Endothelial cell of umbilical vein (primary cell): ENCODE data around the gene NTF3.

Experiments used
- CTCF ChIP-seq, 2 donors: IDR thresholded peaks; 1 replicate in 1 of 2; 2 replicates in 1 of 2; pipeline ENCODE4 v1.5.1; 2011; ENCODE audit warnings: low read length in 2 of 2, mild to moderate bottlenecking in 2 of 2, moderate library complexity in 2 of 2, control low read depth in 1 of 2, inconsistent platforms in 1 of 2, low read depth in 1 of 2; ENCODE audit not compliant: insufficient read depth in 1 of 2; ENCODE audit errors: extremely low read depth in 1 of 2
- EZH2 ChIP-seq: IDR thresholded peaks from 2 replicates; pipeline ENCODE4 v1.6.1; 2012; ENCODE audit warnings: borderline replicate concordance, low read depth, mild to moderate bottlenecking, moderate library complexity, low read length, inconsistent platforms; ENCODE audit not compliant: severe bottlenecking
- FOS ChIP-seq: IDR thresholded peaks from 2 replicates; pipeline ENCODE4 v1.6.1; 2011; ENCODE audit warnings: mild to moderate bottlenecking, low read length, moderate library complexity, borderline replicate concordance; ENCODE audit not compliant: insufficient read depth
- POLR2A ChIP-seq: IDR thresholded peaks from 2 replicates; pipeline ENCODE4 v1.6.1; 2012; ENCODE audit warnings: low read depth, mild to moderate bottlenecking, control low read depth, low read length
- POLR2AphosphoS5 ChIP-seq: IDR thresholded peaks from 2 replicates; pipeline ENCODE4 v1.6.1; 2012; ENCODE audit warnings: low read depth, mild to moderate bottlenecking, control low read depth, low read length, moderate library complexity; ENCODE audit not compliant: insufficient read depth

GRCh38 chr12:5499566-5500330 lies 67.8 kb downstream of the NTF3 start:
- TF ChIP-seq POLR2AphosphoS5 (no peak), POLR2A (no peak), CTCF (IDR thresholded peaks at IDR 0.05; ENCODE audit: extremely low read depth in 1 of 2, insufficient read depth in 1 of 2, low read depth in 1 of 2, low read length in 2 of 2) (no peak), EZH2 (no peak), FOS (no peak)
